ENCODE results near the gene PDE6D.

The PDE6D gene

GRCh38 chr2:231781798-231782726 is 980 bp upstream of the PDE6D start:
- Histone ChIP-seq H3K27ac (ENCODE audit: low read length) (peak overlapping the region; percentile 69; the same call in 1 of the 2 replicates), H3K4me1 (ENCODE audit: low read length) (peaks cover 27% of the 10 kb centered on the region), H3K27me3 (ENCODE audit: low read depth, low read length) (no peaks in the 10 kb centered on the region), H3K9me3 (ENCODE audit: insufficient read depth, low read length) (no peaks in the 10 kb centered on the region), H3K4me2 (ENCODE audit: low read length) (peak overlapping the region; percentile 95), H2AFZ (ENCODE audit: low read depth, low read length) (peak overlapping the region; percentile 89), H3K36me3 (replicated peaks; ENCODE audit: low read depth, low read length) (peaks cover 3% of the 10 kb centered on the region), H3K4me3 (ENCODE audit: low read length) (peak overlapping the region; percentile 95), H4K20me1 (ENCODE audit: insufficient read depth, low read length) (peaks cover 3% of the 10 kb centered on the region; the same call in 1 of the 2 replicates), H3K79me2 (ENCODE audit: low read length) (peaks cover 29% of the 10 kb centered on the region), H3K9ac (ENCODE audit: low read length) (peak overlapping the region; percentile 74)
- no peak for TF ChIP-seq EZH2phosphoT487 (IDR thresholded peaks at IDR 0.05; ENCODE audit: low read depth)
- TF ChIP-seq, protein P1, sequence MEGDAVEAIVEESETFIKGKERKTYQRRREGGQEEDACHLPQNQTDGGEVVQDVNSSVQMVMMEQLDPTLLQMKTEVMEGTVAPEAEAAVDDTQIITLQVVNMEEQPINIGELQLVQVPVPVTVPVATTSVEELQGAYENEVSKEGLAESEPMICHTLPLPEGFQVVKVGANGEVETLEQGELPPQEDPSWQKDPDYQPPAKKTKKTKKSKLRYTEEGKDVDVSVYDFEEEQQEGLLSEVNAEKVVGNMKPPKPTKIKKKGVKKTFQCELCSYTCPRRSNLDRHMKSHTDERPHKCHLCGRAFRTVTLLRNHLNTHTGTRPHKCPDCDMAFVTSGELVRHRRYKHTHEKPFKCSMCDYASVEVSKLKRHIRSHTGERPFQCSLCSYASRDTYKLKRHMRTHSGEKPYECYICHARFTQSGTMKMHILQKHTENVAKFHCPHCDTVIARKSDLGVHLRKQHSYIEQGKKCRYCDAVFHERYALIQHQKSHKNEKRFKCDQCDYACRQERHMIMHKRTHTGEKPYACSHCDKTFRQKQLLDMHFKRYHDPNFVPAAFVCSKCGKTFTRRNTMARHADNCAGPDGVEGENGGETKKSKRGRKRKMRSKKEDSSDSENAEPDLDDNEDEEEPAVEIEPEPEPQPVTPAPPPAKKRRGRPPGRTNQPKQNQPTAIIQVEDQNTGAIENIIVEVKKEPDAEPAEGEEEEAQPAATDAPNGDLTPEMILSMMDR (IDR thresholded peaks at IDR 0.05; ENCODE audit: low read depth, low read length): no peak

- peak overlapping the region; percentile 89; the same call in 1 of the 2 replicates for H2AFZ ChIP-seq (ENCODE audit: low read depth, low read length)
- peaks cover 3% of the 10 kb centered on the region for H3K36me3 ChIP-seq (replicated peaks; ENCODE audit: low read depth, low read length)
- H3K9ac ChIP-seq (ENCODE audit: low read length): peak overlapping the region; percentile 74
- H3K27me3 ChIP-seq (ENCODE audit: low read depth, low read length): no peaks in the 10 kb centered on the region
- H3K9me3 ChIP-seq (ENCODE audit: insufficient read depth, low read length): no peaks in the 10 kb centered on the region
- peak overlapping the region; percentile 95 for H3K4me3 ChIP-seq (ENCODE audit: low read length)
- H4K20me1 ChIP-seq (ENCODE audit: insufficient read depth, low read length): peaks cover 3% of the 10 kb centered on the region; the same call in 1 of the 2 replicates
- peak overlapping the region; percentile 95 for H3K4me2 ChIP-seq (ENCODE audit: low read length)
- peaks cover 19% of the 10 kb centered on the region for H3K4me1 ChIP-seq (ENCODE audit: low read length)
- peaks cover 25% of the 10 kb centered on the region for H3K79me2 ChIP-seq (ENCODE audit: low read length)
- TF ChIP-seq, protein P1 (IDR thresholded peaks at IDR 0.05; ENCODE audit: low read depth, low read length): no peak
- no peak for TF ChIP-seq EZH2phosphoT487 (IDR thresholded peaks at IDR 0.05; ENCODE audit: low read depth)
- H3K27ac ChIP-seq (ENCODE audit: low read length): no peak overlapping the region
Observed at GRCh38 chr2:231780123-231780908, 766 bp downstream of the PDE6D start.

GRCh38 chr2:231769170-231770136 is 11.6 kb downstream of the PDE6D start:
- Histone ChIP-seq H3K79me2 (ENCODE audit: low read length) (0 out of 2 replicates have a peak, but pooled peaks cover 4% of the 10 kb centered on the region), H3K9ac (ENCODE audit: low read length) (no peak overlapping the region; the same call in 1 of the 2 replicates), H3K27me3 (ENCODE audit: low read depth, low read length) (no peaks in the 10 kb centered on the region), H3K27ac (ENCODE audit: low read length) (peak overlapping the region; percentile 48), H3K9me3 (ENCODE audit: insufficient read depth, low read length) (no peaks in the 10 kb centered on the region), H4K20me1 (ENCODE audit: insufficient read depth, low read length) (no peaks in the 10 kb centered on the region), H3K4me3 (ENCODE audit: low read length) (peak overlapping the region; percentile 37), H2AFZ (ENCODE audit: low read depth, low read length) (no peak overlapping the region), H3K4me2 (ENCODE audit: low read length) (peak overlapping the region; percentile 64), H3K4me1 (ENCODE audit: low read length) (peaks cover 24% of the 10 kb centered on the region), H3K36me3 (replicated peaks; ENCODE audit: low read depth, low read length) (no peaks in the 10 kb centered on the region)
- TF ChIP-seq, protein P1 (IDR thresholded peaks at IDR 0.05; ENCODE audit: low read depth, low read length): no peak; the same call in 1 of the 2 replicates
- no peak for TF ChIP-seq EZH2phosphoT487 (IDR thresholded peaks at IDR 0.05; ENCODE audit: low read depth)

Measured in OCI-LY3 (cell line).